H1 (cell line): ENCODE measurements around the gene PTMS. TPM values are rescaled to one million over a fixed set of nuclear protein-coding genes. Genes with fewer than 3 reads are reported as not detected.

Experiments
- BACH1 ChIP-seq: IDR thresholded peaks from 2 replicates; pipeline ENCODE4 v1.6.1; 2012; ENCODE audit warnings: low read length, improper control_type of control experiment
- BRCA1 ChIP-seq: IDR thresholded peaks from 2 replicates; pipeline ENCODE4 v1.6.1; 2012; ENCODE audit warnings: low read depth, low read length, improper control_type of control experiment
- CEBPB ChIP-seq: IDR thresholded peaks from 2 replicates; pipeline ENCODE4 v1.6.1; 2012; ENCODE audit warnings: low read depth, low read length
- CHD7 ChIP-seq: fragments of 300-600 bp; sonication (generic); IDR thresholded peaks from 2 replicates; pipeline ENCODE4 v1.7.1; 2012; ENCODE audit warnings: low read length, moderate library complexity, mild to moderate bottlenecking, inconsistent platforms; ENCODE audit not compliant: insufficient replicate concordance
- EZH2 ChIP-seq: fragments of 200-600 bp; sonication (generic); IDR thresholded peaks from 2 replicates; pipeline ENCODE4 v1.7.1; 2012; ENCODE audit warnings: low read depth, mild to moderate bottlenecking, moderate library complexity, low read length, inconsistent platforms; ENCODE audit not compliant: severe bottlenecking
- HDAC6 ChIP-seq: IDR thresholded peaks from one replicate; pipeline ENCODE4 v1.7.1; 2012; ENCODE audit warnings: low read depth, mild to moderate bottlenecking, inconsistent platforms, low read length, moderate library complexity
- MAFK ChIP-seq: IDR thresholded peaks from 2 replicates; pipeline ENCODE4 v1.6.1; 2012; ENCODE audit warnings: low read depth, mild to moderate bottlenecking, improper control_type of control experiment, low read length
- POLR2A ChIP-seq, 2 experiments: IDR thresholded peaks; 1 replicate in 1 of 2; 2 replicates in 1 of 2; pipeline ENCODE4 v1.6.1; 2011; ENCODE audit warnings: low read depth in 2 of 2, low read length in 2 of 2, mild to moderate bottlenecking in 2 of 2; ENCODE audit errors: control extremely low read depth in 1 of 2
- RXRA ChIP-seq: IDR thresholded peaks from 2 replicates; pipeline ENCODE4 v1.6.1; 2011; ENCODE audit warnings: low read depth, mild to moderate bottlenecking, low read length, moderate library complexity; ENCODE audit not compliant: insufficient read depth
- SUZ12 ChIP-seq: fragments of 200-600 bp; sonication (generic); IDR thresholded peaks from 2 replicates; pipeline ENCODE4 v1.6.1; 2012; ENCODE audit warnings: mild to moderate bottlenecking, inconsistent platforms, low read length, moderate library complexity, mixed read lengths
- TAF1 ChIP-seq: IDR thresholded peaks from 2 replicates; pipeline ENCODE4 v1.6.1; 2011; ENCODE audit warnings: mild to moderate bottlenecking, low read depth, low read length
- polyA plus RNA-seq, 7 experiments: library from polyadenylated mRNA; depleted of rRNA in 3 of 7; stranded (reverse) in 5 of 7; unstranded in 2 of 7; fragments of >200 nt in 5 of 7; fragments of 200-250 nt in 2 of 7; gene quantifications; 1 replicate in 5 of 7; 2 replicates in 1 of 7; 4 replicates in 1 of 7; pipeline versions ENCODE4 v1.2.1 to v1.2.3, GENCODE V29; 2011 to 2013; ENCODE audit warnings: missing spikeins in 2 of 7, mixed read lengths in 2 of 7
- total RNA-seq: library from RNA; stranded (reverse); fragmentation: NEBNext Ultra II Directional; extraction: Animal tissue kit (Norgen Biotek cat#: 25700); gene quantifications from 2 replicates; pipeline ENCODE4 v1.2.1, GENCODE V29; 2021

Gene PTMS
- total and polyA plus RNA-seq, 2 of the 8 experiments (the other 6 are each of a cell fraction or from before 2014, with no cell fraction given): 444 to 553 TPM

GRCh38 chr12:6764011-6764828 is 1.9 kb upstream of the PTMS start (continued):
- TF ChIP-seq SUZ12 (peak; percentile 47; the same call in 1 of the 2 replicates), BACH1 (peak; percentile 87), BRCA1 (no peak; the same call in 1 of the 2 replicates), TAF1 (no peak; the same call in 1 of the 2 replicates), EZH2 (no peak), CEBPB (no peak), MAFK (no peak), POLR2A (IDR thresholded peaks at IDR 0.05; ENCODE audit: control extremely low read depth in 1 of 2, low read depth in 2 of 2, low read length in 2 of 2) (peak in 1 of 2 experiments; percentile 33; a peak in 1 of 3 replicates), HDAC6 (no peak), RXRA (no peak), CHD7 (no peak)
